Stimulated activated CD4-positive, alpha-beta T cell treated with anti-CD3 and anti-CD28 coated beads, Interleukin-12 subunit alpha, Interleukin-12 subunit beta, amount 100 ng/mL, for 48 hours (primary cell): Measurements from ENCODE around the gene CBLB.
"Not testable (repeated sequence)": the region's sequence is repeated elsewhere in the genome, so short reads cannot be mapped to it uniquely, and the experiment has no call there.

Experiments
- DNase-seq, 3 donors: peaks; one replicate each; pipeline ENCODE4 v3.0.0-alpha.2; 2020; ENCODE audit warnings: low read depth in 2 of 3, low spot score in 1 of 3

CBLB gene

DNA sequence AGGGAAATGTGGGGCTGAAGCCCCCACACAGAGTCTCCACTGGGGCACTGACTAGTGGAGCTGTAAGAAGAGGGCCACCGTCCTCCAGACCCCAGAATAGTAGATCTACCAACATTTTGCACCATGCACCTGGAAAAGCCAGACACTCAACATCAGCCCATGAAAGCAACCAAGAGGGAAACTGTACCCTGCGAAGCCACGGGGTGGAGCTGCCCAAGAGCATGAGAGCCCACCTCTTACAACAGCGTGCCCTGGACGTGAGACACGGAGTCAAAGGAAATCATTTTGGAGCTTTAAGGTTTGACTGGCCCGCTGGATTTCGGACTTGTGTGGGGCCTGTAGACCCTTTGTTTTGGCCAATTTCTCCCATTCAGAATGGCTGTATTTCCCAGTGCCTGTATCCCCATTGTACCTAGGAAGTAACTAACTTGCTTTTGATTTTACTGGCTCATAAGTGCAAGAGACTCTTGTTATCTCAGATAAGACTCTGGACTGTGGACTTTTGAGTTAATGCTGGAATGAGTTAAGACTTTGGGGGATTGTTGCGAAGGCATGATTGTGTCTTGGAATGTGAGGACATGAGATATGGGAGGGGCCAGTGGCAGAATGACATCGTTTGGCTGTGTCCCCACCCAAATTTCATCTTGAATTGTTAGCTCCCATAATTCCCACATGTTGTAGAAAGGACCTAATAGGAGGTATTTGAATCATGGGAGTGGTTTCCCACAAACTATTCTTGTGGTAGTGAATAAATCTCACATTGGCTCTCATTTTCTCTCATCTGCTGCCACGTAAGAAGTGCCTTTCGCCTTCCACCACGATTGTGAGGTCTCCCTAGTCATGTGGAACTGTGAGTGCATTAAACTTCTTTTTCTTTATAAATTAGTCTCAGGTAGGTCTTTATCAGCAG lies 105.8 kb downstream of the CBLB start:
- no peak for DNase-seq

GRCh38 chr3:105762214-105762613 lies 106.6 kb downstream of the CBLB start:
- not testable (repeated sequence) for DNase-seq

GRCh38 chr3:105759442-105760078 lies 109.3 kb downstream of the CBLB start:
- no peak for DNase-seq

GRCh38 chr3:105758451-105758850 lies 110.4 kb downstream of the CBLB start:
- DNase-seq, result no peak

- no peak for DNase-seq
Observed at GRCh38 chr3:105755121-105755886, 113.5 kb downstream of the CBLB start.

DNA sequence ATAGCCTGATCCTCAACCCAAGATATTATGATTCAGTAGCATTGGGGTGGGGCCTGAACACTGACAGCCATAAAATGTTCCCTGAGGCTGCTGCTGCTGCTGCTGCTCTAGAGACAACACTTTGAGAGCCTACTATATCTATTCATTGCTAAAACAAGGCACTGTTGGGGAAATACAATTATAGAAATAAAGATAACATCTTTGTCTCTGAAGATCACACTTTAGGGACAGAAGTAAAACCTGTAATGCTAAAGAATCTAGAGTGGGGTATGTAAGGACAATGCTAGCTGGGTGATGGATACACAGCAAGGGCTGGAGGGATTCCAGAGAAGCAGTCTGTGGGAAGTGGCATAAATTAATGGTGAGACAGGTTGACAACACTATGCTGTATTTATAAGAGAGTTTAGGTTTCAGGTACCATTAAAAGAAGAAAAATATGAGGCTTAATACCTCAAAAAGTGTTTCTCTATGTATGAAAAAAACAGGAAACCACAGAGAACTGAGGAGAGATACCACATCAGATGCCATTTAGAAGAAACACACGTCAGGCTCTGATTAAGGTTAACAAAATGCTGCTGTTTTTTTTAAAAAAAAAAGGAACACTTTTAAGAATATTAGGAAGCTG lies 115.9 kb downstream of the CBLB start:
- DNase-seq, result no peak

DNA sequence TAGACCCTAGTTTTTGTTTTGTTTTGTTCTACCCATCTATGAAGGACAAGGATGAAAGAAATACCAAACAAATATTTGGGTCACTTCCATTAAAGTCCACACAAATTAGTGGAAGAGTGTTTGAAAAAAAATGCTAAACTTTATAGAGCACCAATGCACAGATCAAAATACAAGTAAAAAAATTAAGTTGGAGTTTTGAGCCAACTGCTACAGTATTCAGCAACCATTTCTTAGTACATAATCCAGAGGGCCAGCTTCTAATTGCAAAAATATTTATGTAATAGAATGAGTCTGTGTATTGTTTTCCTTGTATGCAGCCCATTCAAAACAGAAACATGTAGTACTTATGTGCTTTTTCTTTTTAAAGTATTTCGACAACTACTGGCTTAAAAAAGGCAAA lies 121.1 kb downstream of the CBLB start:
- DNase-seq, result no peak

GRCh38 chr3:105747060-105747541 lies 121.7 kb downstream of the CBLB start:
- DNase-seq, result no peak

DNA sequence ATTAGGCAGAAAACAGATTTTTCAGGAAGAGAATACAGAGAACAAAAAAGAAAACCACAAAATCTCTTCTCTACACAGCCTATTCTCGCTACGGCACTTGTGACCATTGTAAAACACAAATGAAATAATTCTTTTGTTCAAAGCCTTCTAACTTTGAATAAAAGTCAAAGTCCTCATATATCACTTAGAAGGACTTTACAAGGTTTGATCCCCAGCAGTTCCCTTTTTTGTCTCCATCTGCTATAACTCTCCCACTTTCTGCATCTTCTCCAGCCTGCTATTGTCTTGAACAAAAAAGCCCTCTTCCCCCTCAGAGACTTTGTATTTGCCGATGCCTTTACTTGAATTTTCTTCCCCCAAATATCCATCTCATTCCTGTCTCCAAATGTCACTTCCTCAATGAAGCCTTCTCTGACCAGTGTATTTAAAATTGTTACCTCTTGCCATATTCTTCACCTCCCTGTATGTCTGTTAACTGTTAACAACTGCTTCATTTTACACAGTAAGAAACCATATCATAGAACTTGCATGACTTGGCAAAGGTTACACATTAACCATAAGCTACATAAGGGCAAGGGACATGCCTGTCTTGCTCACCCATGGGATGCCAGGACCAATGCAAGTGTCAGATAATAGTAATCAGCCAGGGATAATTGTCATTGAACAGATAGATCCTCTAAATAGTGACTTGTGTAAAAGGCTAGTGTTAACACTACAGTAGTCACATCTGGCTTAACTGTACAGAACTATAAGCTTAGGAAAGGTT lies 122.4 kb downstream of the CBLB start:
- no peak for DNase-seq

DNA sequence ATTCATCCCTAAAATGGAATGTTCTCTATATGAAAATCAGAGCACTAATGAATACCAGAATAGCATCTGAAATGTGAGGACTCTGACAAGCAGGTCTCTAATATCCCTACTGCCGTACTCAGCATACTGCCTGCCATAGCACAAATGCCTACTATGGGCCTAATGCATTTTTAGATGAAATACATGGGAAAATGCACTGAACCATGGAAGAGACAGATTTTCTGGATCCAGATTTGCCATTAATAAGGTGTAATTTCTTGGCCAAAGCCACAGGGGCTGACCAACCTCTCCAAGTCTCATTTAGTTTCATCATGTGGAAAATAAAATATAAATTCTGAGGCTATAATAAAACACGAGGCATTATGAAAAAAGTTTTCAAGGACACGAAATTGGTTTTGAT lies 123.8 kb downstream of the CBLB start:
- DNase-seq, result no peak

DNA sequence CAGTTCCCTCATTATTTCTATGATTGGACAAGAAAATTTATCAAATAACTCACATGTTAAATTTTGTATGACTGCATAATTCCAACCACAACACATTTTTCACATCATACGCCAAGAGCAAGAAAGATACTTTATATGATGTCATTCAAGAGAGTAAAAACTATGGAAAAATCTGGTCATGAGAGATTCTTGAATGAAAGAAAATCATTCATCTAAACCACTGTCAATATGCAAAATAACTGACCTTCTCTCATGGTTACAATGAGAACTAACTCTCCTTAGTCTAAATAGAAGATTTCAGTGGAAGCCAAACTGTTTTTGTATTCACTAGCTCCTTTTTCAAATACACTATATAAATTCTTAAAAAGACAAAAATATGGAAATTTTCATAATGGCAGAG lies 124.6 kb downstream of the CBLB start:
- no peak for DNase-seq

DNA sequence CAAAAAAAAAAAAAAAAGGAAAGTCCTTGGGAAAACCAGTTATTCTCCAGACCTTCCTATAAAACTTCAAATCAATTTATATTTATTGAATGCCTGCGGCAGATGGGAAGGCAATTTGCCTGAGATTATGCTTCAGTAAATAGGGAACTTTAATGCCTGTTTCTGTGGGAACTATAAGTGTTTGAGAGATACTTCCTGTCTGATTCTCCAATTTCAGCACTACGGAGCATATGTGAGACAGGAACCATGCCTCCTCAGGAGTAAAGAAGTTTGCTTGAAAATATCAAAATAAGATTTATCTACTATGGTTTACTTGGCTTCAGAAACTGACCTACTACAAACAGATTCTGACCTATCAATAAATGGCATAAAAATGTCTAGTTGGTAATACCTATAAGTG lies 135.5 kb downstream of the CBLB start:
- no peak for DNase-seq

DNA sequence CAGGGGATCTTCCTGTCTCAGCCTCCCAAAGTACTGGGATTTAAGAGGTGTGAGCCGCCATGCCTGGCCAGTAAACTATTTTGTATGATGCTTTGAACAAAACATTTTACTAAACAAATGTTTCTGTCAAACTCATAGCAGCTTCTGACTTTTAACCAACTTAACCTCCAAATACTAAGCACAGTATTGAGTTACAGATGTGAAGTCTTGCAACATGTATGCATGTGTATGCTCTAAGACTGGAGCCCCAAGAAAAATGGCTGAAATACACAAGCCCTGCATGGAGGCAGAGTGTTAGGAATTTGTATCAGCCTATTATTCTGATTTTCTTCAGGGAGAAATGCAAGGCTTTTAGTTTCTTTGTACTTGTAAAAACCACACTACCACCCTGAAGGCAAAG lies 137.1 kb downstream of the CBLB start:
- no peak for DNase-seq

DNA sequence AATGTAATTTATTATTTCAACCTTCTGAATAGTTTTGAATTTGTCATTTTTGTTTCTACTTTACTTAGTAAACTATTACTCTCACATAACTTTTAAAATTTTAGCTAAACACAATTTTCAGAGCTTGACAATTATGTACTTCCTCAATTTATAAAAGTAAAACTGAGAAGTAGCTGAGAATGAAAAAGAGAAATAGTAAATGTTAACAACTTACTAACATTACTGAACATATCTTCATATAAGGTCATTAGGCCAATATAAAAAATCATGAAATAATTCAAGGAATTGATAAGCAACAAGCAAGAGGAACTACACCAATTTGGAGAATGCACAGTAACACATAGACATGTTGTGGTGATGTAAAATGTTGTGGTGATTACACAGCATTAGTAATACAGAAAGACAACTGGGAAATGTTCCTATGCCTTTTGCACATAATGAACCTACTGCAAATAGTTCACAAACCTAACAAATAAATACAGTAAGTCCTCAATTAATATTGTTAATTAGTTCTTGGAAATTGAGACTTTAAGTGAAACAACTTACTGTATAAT lies 137.9 kb downstream of the CBLB start:
- no peak for DNase-seq

- DNase-seq, result no peak
Observed at GRCh38 chr3:105729667-105730066, 139.1 kb downstream of the CBLB start.

DNA sequence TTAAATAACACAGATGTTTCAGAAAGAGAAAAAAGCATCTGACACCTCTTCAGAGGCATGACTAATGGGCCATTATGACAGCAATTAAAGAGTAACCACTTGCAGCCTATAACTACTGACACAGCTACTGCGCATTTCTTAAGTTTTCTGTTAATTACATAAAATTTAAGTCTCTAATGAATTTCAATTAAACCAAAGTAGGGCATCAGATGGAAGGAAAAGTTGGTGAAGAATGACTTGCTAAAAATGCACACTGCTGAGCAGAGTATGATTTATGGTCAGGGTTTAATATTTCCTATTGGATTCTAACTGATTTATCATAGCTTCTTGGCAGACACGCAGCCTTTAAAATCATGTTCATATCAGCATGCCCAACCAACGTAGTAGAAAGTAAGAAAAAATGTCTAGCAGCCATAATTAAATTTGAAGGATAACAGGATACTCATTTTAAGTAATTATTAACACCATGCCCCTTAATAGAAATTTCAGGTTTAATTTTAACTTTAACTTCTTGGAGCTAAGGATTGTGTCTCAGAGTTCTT lies 140.0 kb downstream of the CBLB start:
- no peak for DNase-seq

- DNase-seq, result not testable (repeated sequence)
Observed at GRCh38 chr3:105727036-105727435, 141.8 kb downstream of the CBLB start.

DNA sequence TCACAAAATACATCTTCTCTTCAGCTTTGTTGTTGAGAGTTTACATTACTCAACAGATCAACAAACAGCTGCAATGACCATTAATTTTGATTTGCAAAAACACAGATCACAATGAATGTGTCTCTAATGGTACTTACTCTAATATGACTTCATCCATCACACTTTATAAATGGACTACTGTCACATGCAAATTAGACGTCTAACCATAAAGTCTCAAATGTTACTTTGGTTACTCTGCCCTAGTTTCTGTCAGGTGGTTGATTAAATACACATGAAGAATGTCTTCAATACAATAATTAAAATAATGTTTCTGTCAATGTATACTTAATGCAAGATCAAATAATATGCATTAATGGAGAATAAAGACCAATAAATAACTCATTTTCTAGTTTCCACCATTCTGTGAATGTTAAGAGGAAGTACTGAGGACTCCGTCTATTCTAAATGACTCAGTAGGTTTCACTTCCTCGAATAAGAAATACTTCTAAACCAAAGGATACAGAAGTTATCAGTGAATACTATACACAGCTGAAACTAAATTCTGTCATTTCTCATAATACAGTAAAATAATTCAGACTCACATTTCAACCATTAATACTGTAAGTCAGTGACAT lies 145.8 kb downstream of the CBLB start:
- DNase-seq, result no peak

DNA sequence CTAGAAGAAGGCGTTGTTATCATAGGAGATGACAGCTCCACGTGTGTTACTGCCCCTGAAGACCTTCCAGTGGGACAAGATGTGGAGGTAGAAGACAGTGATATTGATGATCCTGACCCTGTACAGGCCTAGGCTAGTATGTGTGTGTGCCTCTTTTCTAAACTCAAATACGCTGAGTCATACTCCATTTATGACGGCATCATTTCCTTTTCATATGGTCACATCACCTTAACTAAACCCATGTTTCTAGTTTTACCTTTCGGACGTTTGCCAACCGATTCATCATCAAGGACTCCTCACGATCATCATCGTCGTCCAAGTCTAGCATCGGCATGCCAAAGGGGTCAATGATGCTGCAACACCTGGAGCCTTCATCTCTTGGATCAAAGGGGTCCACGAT lies 149.0 kb downstream of the CBLB start:
- DNase-seq, result no peak

- no peak for DNase-seq
Observed at GRCh38 chr3:105715372-105715771, 153.4 kb downstream of the CBLB start.
